T-cell (primary cell): ENCODE results near the gene PLXND1. TPM values are rescaled to one million over a fixed set of nuclear protein-coding genes. Genes with fewer than 3 reads are reported as not detected.

ENCODE experiments used
- ATAC-seq, 4 experiments: fragments of 200-7000 bp in 3 of 4; fragments of 150-1000 bp in 1 of 4; cut with Tn5 transposase; replicated peaks in 1 of 4; 1 replicate in 3 of 4; 2 replicates in 1 of 4; pipeline ENCODE4 v1.10.0; 2021; ENCODE audit warnings: moderate library complexity in 3 of 4, mild to moderate bottlenecking in 2 of 4, moderate number of reproducible peaks in 1 of 4
- CTCF ChIA-PET, 2 donors: fragments of 300-600 bp; sonication (Branson Sonifier 250); formaldehyde crosslinking; loops; one replicate each; lab custom pipeline; 2022; ENCODE audit warnings: antibody characterized with exemption in 2 of 2; lab: Charles Lee
- POLR2A ChIA-PET, 2 donors: fragments of 300-600 bp; sonication (Branson Sonifier 250); formaldehyde crosslinking; loops; one replicate each; lab custom pipeline; 2022; ENCODE audit warnings: antibody characterized with exemption in 2 of 2; lab: Charles Lee
- DNase-seq, 35 experiments: peaks; one replicate each; pipeline versions ENCODE4 v3.0.0 to v3.0.0-alpha.2; 2013 to 2023
- H3K27ac ChIP-seq: one replicate; pipeline ENCODE4 v1.5.1; 2013; ENCODE audit warnings: low read length
- H3K27me3 ChIP-seq, 2 experiments: replicated peaks in 1 of 2; 1 replicate in 1 of 2; 2 replicates in 1 of 2; pipeline versions ENCODE4 v1.6.1 to v1.7.0; 2013; ENCODE audit warnings: low read length in 1 of 2, mixed read lengths in 1 of 2; ENCODE audit not compliant: control insufficient read depth in 2 of 2, insufficient read depth in 2 of 2; ENCODE audit errors: extremely low read depth in 1 of 2
- H3K36me3 ChIP-seq, 2 donors: 1 replicate in 1 of 2; 2 replicates in 1 of 2; pipeline versions ENCODE4 v1.6.1 to v1.7.0; 2013; ENCODE audit warnings: low read length in 1 of 2; ENCODE audit not compliant: control insufficient read depth in 2 of 2, insufficient read depth in 1 of 2; ENCODE audit errors: extremely low read depth in 1 of 2
- H3K4me1 ChIP-seq, 2 experiments: 1 replicate in 1 of 2; 2 replicates in 1 of 2; pipeline versions ENCODE4 v1.6.1 to v1.7.0; 2013; ENCODE audit warnings: low read length in 2 of 2, mixed read lengths in 1 of 2; ENCODE audit not compliant: insufficient read depth in 2 of 2, control insufficient read depth in 1 of 2; ENCODE audit errors: extremely low read depth in 1 of 2
- H3K4me3 ChIP-seq, 2 donors: 1 replicate in 1 of 2; 2 replicates in 1 of 2; pipeline versions ENCODE4 v1.5.1 to v1.7.0; 2013; ENCODE audit warnings: mild to moderate bottlenecking in 2 of 2, low read length in 1 of 2, moderate library complexity in 1 of 2; ENCODE audit not compliant: control insufficient read depth in 1 of 2; ENCODE audit errors: extremely low read depth in 1 of 2
- H3K9me3 ChIP-seq: 2 replicates; pipeline ENCODE4 v1.7.0; 2013
- H3K27ac Mint-ChIP-seq, 2 donors: one replicate each; pipeline ENCODE4 v1.8.0; 2020 to 2021; ENCODE audit warnings: mild to moderate bottlenecking in 2 of 2, mixed read lengths in 2 of 2
- H3K27me3 Mint-ChIP-seq, 2 donors: one replicate each; pipeline ENCODE4 v1.8.0; 2021 to 2022; ENCODE audit warnings: mixed read lengths in 2 of 2
- H3K36me3 Mint-ChIP-seq: one replicate; pipeline ENCODE4 v1.8.0; 2021; ENCODE audit warnings: mixed read lengths
- H3K4me1 Mint-ChIP-seq, 3 donors: one replicate each; pipeline ENCODE4 v1.8.0; 2020 to 2022; ENCODE audit warnings: mixed read lengths in 3 of 3, mild to moderate bottlenecking in 1 of 3
- H3K4me3 Mint-ChIP-seq, 3 donors: one replicate each; pipeline ENCODE4 v1.8.0; 2020 to 2022; ENCODE audit warnings: mild to moderate bottlenecking in 3 of 3, mixed read lengths in 3 of 3, moderate library complexity in 3 of 3
- H3K9me3 Mint-ChIP-seq, 3 donors: one replicate each; pipeline ENCODE4 v1.8.0; 2020 to 2022; ENCODE audit warnings: mixed read lengths in 3 of 3
- WGBS: methylation state at CpG from one replicate; pipeline ENCODE4 v1.1.5; 2013; ENCODE audit warnings: missing lambda C conversion rate; ENCODE audit not compliant: insufficient coverage; 5-methylcytosine and 5-hydroxymethylcytosine counted together
- total RNA-seq, 35 experiments: library from RNA in 6 of 35; stranded (reverse) in 6 of 35; fragments of 120-200 nt in 1 of 35; gene quantifications; one replicate each; pipeline versions ENCODE4 v1.2.1 to v1.2.4 and lab custom pipeline; 2013 to 2026

The PLXND1 gene
- total RNA-seq, 5 donors from 2014 or later (not counting 1 experiment from before 2014, with no cell fraction given) = 13.6 to 53.3 (median 44.9) TPM

DNA sequence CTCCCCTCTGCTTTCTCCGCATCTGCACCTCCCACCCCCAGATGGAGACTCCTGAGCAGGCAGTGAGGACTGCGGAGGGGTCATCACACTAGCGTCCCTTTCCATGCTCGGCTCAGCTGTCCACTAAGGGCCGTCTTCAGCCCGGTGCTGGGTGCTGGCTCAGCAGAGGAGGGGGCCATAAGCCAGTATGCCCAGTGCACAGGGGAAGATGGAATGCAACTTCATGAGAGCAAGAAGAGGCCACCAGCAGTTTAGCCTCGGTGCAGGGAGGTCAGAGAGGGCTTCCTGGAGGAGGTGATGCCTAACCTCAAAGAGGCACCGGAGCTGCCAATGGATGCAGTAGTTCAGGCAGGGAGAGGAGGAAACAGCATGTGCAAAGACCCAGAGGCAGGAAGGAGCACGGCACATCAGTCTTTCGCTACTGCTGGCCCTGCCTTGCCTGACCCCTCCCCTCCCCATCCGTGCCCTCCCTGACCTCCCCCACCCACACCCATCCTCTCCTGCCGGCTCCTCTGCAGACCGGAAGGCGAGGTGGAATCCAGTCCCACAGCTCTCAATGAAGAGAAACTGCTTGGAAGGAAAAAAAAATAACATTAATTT is 15.2 kb upstream of the PLXND1 start:
- Mint-ChIP-seq H3K4me3 (no peak overlapping the region), H3K27ac (no peak overlapping the region), H3K36me3 (no peaks in the 10 kb centered on the region), H3K9me3 (no peaks in the 10 kb centered on the region), H3K4me1 (peaks cover 9 to 18% (median 13%) of the 10 kb centered on the region in 3 donors), H3K27me3 (peaks cover 6% of the 10 kb centered on the region in 2 donors)
- Histone ChIP-seq H3K9me3 (no peaks in the 10 kb centered on the region), H3K4me3 (no peak overlapping the region), H3K4me1 (peaks cover 7 to 22% of the 10 kb centered on the region in 2 experiments), H3K27ac (no peak overlapping the region), H3K36me3 (no peaks in the 10 kb centered on the region), H3K27me3 (peaks cover 0 to 36% of the 10 kb centered on the region in 2 experiments)
- ATAC-seq = no peak
- 90% methylated on average over 7 of the region's 14 CpGs for WGBS
- ChIA-PET CTCF (no interaction called here), POLR2A (no interaction called here)
- no peak for DNase-seq

DNA sequence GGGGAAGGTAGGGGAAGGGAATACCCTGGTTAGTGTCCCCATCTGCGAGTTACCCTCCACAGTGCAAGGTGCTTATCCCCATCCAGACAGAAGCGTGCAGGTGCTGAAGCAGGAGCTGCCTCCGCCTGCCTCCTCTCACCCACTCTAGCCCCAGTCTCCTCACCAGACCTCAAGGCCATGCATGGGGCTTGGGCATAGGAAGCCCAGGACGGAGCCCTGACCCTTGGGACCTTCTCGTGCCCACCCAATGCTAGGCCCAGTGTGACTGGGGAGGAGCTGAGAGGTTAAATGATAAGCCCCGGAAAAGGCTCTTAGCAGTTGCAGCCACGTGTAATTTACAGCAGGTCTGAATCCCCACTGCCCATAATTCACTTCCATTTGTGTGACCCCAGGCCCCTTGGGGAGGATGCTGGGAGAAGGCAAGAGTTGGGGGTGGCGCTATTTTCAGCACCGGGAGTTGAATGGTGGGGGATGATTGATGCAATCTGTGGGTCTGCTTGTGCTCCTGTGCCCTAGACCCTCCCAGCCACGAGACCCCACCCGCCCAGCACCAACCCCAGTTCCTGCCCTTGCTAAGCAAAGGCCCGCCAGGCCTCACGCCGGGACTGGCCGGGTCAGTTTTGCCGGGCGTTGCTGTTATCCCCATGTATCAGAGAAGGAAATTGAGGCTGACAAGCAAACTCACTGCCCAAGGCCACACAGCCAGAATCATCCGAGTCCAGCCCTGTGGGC is 14.5 kb upstream of the PLXND1 start:
- ATAC-seq (no peak), DNase-seq (no peak)
- Histone ChIP-seq H3K4me1 (peaks cover 3 to 15% of the 10 kb centered on the region in 2 experiments), H3K36me3 (no peaks in the 10 kb centered on the region), H3K9me3 (no peaks in the 10 kb centered on the region), H3K4me3 (no peak overlapping the region), H3K27me3 (peaks cover 0 to 36% of the 10 kb centered on the region in 2 experiments), H3K27ac (no peak overlapping the region)
- Mint-ChIP-seq H3K36me3 (no peaks in the 10 kb centered on the region), H3K4me3 (no peak overlapping the region), H3K9me3 (no peaks in the 10 kb centered on the region), H3K4me1 (peaks cover 9 to 13% (median 9%) of the 10 kb centered on the region in 3 donors), H3K27me3 (peaks cover 6% of the 10 kb centered on the region in 2 donors), H3K27ac (no peak overlapping the region)
- WGBS = 92% methylated on average over 5 of the region's 18 CpGs
- POLR2A ChIA-PET = no interaction called here
- CTCF ChIA-PET = no interaction called here

DNA sequence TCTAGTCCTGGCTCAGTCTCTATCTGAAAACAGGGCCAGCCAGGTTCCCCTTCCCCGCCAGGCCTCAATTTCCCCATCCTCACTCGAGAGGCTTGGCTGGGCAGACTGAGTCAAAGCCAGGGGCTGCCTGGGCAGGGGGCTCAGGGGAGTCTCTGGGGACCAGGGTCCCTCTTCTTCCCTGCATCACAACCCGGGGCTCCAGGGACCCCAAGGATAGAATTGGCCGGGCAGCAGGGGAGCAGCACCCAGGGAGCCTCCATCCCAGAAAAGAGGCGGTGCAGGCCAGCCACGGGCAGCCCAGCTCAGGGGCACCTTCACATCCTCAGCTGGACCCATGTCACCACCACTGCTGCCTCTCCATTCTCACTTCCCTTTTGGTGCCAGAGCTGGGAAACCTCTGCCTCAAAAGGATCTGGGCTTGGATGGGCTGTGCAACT is 13.3 kb upstream of the PLXND1 start:
- Mint-ChIP-seq H3K27ac (no peak overlapping the region), H3K9me3 (no peaks in the 10 kb centered on the region), H3K4me3 (no peak overlapping the region), H3K4me1 (peaks cover 7 to 9% (median 9%) of the 10 kb centered on the region in 3 donors), H3K36me3 (no peaks in the 10 kb centered on the region), H3K27me3 (peaks cover 6% of the 10 kb centered on the region in 2 donors)
- H3K4me3 ChIP-seq = no peak overlapping the region
- DNase-seq (no peak), ATAC-seq (no peak)
- ChIA-PET CTCF (no interaction called here), POLR2A (no interaction called here)
- H3K36me3 ChIP-seq = no peaks in the 10 kb centered on the region
- H3K27ac ChIP-seq = no peak overlapping the region
- H3K4me1 ChIP-seq = peaks cover 2 to 17% of the 10 kb centered on the region in 2 experiments
- 80% methylated on average over 4 of the region's 6 CpGs for WGBS
- H3K9me3 ChIP-seq = no peaks in the 10 kb centered on the region
- peaks cover 0 to 36% of the 10 kb centered on the region in 2 experiments for H3K27me3 ChIP-seq

DNA sequence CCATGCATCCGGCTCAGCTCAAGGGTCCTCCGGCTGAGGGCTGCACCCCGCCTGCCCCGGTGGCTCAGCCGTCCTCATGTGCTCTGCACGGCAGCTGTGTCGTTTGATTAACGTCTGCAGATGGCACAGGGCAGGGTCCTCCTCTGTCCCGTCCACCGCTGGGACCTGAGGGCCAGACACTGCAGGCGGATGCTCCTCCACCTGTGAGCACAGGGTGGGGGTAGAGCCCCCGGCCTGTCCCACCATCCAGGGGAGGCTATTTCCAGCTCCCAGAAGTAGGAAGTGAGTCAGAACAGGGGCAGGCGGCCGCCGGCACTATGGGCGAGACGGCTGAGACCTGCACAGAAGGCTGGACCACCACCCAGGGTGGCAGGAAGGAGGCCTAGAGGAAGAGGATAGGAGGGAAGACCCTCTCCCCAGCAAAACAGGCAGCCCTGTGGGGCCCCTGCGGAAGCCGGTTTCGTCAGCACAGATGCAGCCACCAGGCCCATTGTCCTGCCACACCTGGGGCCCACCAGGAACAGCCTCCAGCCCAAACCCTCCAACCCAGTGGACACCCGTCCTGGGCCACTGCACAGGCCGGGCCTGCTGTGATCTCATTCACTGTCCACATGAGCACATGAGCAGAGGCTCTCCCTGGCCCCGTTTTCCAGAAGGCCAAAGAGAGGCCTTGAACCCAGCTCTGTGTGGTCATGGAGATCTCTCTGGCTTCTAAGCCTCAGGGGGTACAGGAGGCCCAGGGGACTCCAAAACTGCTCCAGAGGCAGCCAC is 12.6 kb upstream of the PLXND1 start:
- POLR2A ChIA-PET = no interaction called here
- Histone ChIP-seq H3K9me3 (no peaks in the 10 kb centered on the region), H3K4me1 (peaks cover 2 to 20% of the 10 kb centered on the region in 2 experiments), H3K27ac (no peak overlapping the region), H3K4me3 (no peak overlapping the region), H3K27me3 (peaks cover 0 to 36% of the 10 kb centered on the region in 2 experiments), H3K36me3 (no peaks in the 10 kb centered on the region)
- H3K9me3 Mint-ChIP-seq = no peaks in the 10 kb centered on the region
- ATAC-seq (no peak), DNase-seq (no peak)
- H3K4me1 Mint-ChIP-seq = peaks cover 7 to 9% (median 9%) of the 10 kb centered on the region in 3 donors
- H3K4me3 Mint-ChIP-seq = no peak overlapping the region
- peaks cover 6% of the 10 kb centered on the region in 2 donors for H3K27me3 Mint-ChIP-seq
- 66% methylated on average over 18 of the region's 23 CpGs for WGBS
- CTCF ChIA-PET = interaction anchor here in 1 of 2 donors (0.5 kb wide), 1 partner anchor 254 kb away, joined by 3 read pairs; no protein-coding TSS in a partner anchor
- no peak overlapping the region for H3K27ac Mint-ChIP-seq
- no peaks in the 10 kb centered on the region for H3K36me3 Mint-ChIP-seq

DNA sequence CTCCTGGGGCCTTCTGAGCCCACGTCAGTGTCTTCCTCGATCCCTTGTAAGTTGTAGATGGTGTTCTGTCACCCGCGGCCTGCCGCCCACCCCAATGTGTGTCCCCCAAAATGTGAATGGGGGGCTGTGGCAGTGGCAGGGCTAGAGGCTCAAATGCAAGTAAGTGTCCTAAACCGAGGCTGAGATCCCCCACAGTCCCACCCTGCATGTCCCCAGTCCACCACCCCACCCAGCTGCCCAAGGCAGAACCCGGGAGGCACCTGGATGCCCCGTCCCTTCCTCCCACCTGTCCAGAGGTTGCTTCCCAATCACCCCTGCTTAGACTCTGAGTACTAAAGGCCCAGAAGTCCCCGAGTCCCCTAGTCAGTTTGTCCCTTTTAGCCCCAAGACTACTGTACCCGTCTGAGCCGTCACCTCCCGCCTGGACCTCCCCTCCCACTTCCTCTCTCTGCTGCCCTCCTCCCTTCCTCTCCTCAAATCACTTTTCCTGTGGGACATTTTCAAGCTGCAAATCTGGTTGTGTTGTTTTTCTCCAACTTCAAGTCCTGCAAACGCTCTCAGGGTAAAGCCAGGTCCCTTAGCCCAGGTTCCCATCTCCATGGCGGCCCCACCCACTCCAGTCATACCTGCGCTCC is 11.8 kb upstream of the PLXND1 start:
- no peaks in the 10 kb centered on the region for H3K9me3 ChIP-seq
- no peaks in the 10 kb centered on the region for H3K36me3 ChIP-seq
- Mint-ChIP-seq H3K36me3 (no peaks in the 10 kb centered on the region), H3K9me3 (no peaks in the 10 kb centered on the region), H3K4me3 (no peak overlapping the region), H3K27ac (no peak overlapping the region), H3K4me1 (peaks cover 7 to 9% (median 9%) of the 10 kb centered on the region in 3 donors), H3K27me3 (peaks cover 6% of the 10 kb centered on the region in 2 donors)
- ATAC-seq (no peak), DNase-seq (no peak)
- no peak overlapping the region for H3K27ac ChIP-seq
- H3K4me1 ChIP-seq = peaks cover 2 to 20% of the 10 kb centered on the region in 2 experiments
- H3K4me3 ChIP-seq = no peak overlapping the region
- ChIA-PET CTCF (interaction anchor here in 1 of 2 donors (0.5 kb wide), 1 partner anchor 255 kb away, joined by 3 read pairs; no protein-coding TSS in a partner anchor), POLR2A (no interaction called here)
- peaks cover 0 to 30% of the 10 kb centered on the region in 2 experiments for H3K27me3 ChIP-seq
- WGBS = 49% methylated on average over 10 of the region's 15 CpGs
